Astrocyte (in vitro differentiated cells and primary cell): ENCODE measurements around the gene MAML2. TPM values are rescaled to one million over a fixed set of nuclear protein-coding genes. Genes with fewer than 3 reads are reported as not detected.

Experiments used
- DNase-seq: peaks from one replicate; pipeline ENCODE4 v3.0.0-alpha.2; 2010; ENCODE audit warnings: low read depth
- FAIRE-seq: peaks from 2 replicates; lab custom pipeline; 2011; peaks lifted over from hg19 to GRCh38; lab: Jason Lieb, UNC
- H2AFZ ChIP-seq: 2 replicates; pipeline ENCODE4 v1.6.0; 2012; ENCODE audit warnings: low read depth, low read length, inconsistent platforms
- H3K27ac ChIP-seq: 2 replicates; pipeline ENCODE4 v1.5.1; 2011; ENCODE audit warnings: low read depth, low read length, inconsistent platforms
- H3K27me3 ChIP-seq: 2 replicates; pipeline ENCODE4 v1.6.0; 2011; ENCODE audit warnings: low read length, inconsistent platforms; ENCODE audit not compliant: insufficient read depth
- H3K36me3 ChIP-seq: 2 replicates; pipeline ENCODE4 v1.5.1; 2011; ENCODE audit warnings: low read length, inconsistent platforms; ENCODE audit not compliant: insufficient read depth
- H3K4me1 ChIP-seq: 2 replicates; pipeline ENCODE4 v1.5.1; 2011; ENCODE audit warnings: low read length, inconsistent platforms; ENCODE audit not compliant: insufficient read depth
- H3K4me2 ChIP-seq: 2 replicates; pipeline ENCODE4 v1.6.0; 2012; ENCODE audit warnings: low read length, inconsistent platforms
- H3K4me3 ChIP-seq: 2 replicates; pipeline ENCODE4 v1.5.1; 2011; ENCODE audit warnings: low read depth, mild to moderate bottlenecking, low read length, inconsistent platforms; ENCODE audit not compliant: insufficient read depth
- H3K79me2 ChIP-seq: 2 replicates; pipeline ENCODE4 v1.6.0; 2012; ENCODE audit warnings: mild to moderate bottlenecking, low read length, inconsistent platforms; ENCODE audit not compliant: insufficient read depth
- H3K9ac ChIP-seq: 2 replicates; pipeline ENCODE4 v1.6.0; 2012; ENCODE audit warnings: mild to moderate bottlenecking, low read length, inconsistent platforms
- H3K9me3 ChIP-seq: 2 replicates; pipeline ENCODE4 v1.5.1; 2012; ENCODE audit warnings: low read depth, mild to moderate bottlenecking, low read length, inconsistent platforms; ENCODE audit not compliant: insufficient read depth
- H4K20me1 ChIP-seq: 2 replicates; pipeline ENCODE4 v1.6.0; 2012; ENCODE audit warnings: low read length, inconsistent platforms; ENCODE audit not compliant: insufficient read depth
- H3K27ac Mint-ChIP-seq: one replicate; pipeline ENCODE4 v1.8.0; 2021; ENCODE audit warnings: mild to moderate bottlenecking, mixed read lengths; ENCODE audit not compliant: unreplicated experiment
- H3K27me3 Mint-ChIP-seq: one replicate; pipeline ENCODE4 v1.8.0; 2021; ENCODE audit warnings: low read depth, mixed read lengths; ENCODE audit not compliant: unreplicated experiment
- H3K36me3 Mint-ChIP-seq: one replicate; pipeline ENCODE4 v1.8.0; 2021; ENCODE audit warnings: low read depth, mixed read lengths; ENCODE audit not compliant: unreplicated experiment
- H3K4me1 Mint-ChIP-seq: one replicate; pipeline ENCODE4 v1.8.0; 2021; ENCODE audit warnings: low read depth, mixed read lengths; ENCODE audit not compliant: unreplicated experiment
- H3K4me3 Mint-ChIP-seq: one replicate; pipeline ENCODE4 v1.8.0; 2021; ENCODE audit warnings: mild to moderate bottlenecking, moderate library complexity, mixed read lengths; ENCODE audit not compliant: unreplicated experiment
- H3K9me3 Mint-ChIP-seq: one replicate; pipeline ENCODE4 v1.8.0; 2021; ENCODE audit warnings: mild to moderate bottlenecking, mixed read lengths; ENCODE audit not compliant: unreplicated experiment
- CTCF ChIP-seq: IDR thresholded peaks from 2 replicates; pipeline ENCODE4 v1.5.1; 2011; ENCODE audit warnings: low read depth, mild to moderate bottlenecking, inconsistent platforms, low read length, moderate library complexity; ENCODE audit not compliant: insufficient read depth
- EZH2 ChIP-seq: IDR thresholded peaks from 2 replicates; pipeline ENCODE4 v1.6.1; 2012; ENCODE audit warnings: mild to moderate bottlenecking, low read length, inconsistent platforms; ENCODE audit not compliant: insufficient read depth
- microRNA-seq: library from miRNA; unstranded; fragments of <30 nt; microRNA quantifications from one replicate; pipeline ENCODE4 v1.2.0, GENCODE V29; 2020
- total RNA-seq: library from RNA; stranded (reverse); gene quantifications from 2 replicates; pipeline ENCODE4 v1.2.1, GENCODE V29; 2021

MAML2 gene
- total RNA-seq, 1 donor from 2014 or later, result 27.4 TPM

GRCh38 chr11:95926726-95927125 is 416.3 kb downstream of the MAML2 start:
- peaks cover 33% of the 10 kb centered on the region for H3K79me2 ChIP-seq
- no peaks in the 10 kb centered on the region for H4K20me1 ChIP-seq
- no peak for FAIRE-seq
- no peak overlapping the region for H3K4me3 Mint-ChIP-seq
- no peak overlapping the region for H3K27ac ChIP-seq
- no peaks in the 10 kb centered on the region for H3K9me3 ChIP-seq
- no peak for TF ChIP-seq CTCF
- TF ChIP-seq EZH2, result no peak
- peaks cover under 1% of the 10 kb centered on the region for H3K36me3 Mint-ChIP-seq
- no peak overlapping the region for H2AFZ ChIP-seq
- H3K4me1 Mint-ChIP-seq, result peaks cover 12% of the 10 kb centered on the region
- peaks cover 8% of the 10 kb centered on the region for H3K9me3 Mint-ChIP-seq
- peaks cover 12% of the 10 kb centered on the region for H3K4me1 ChIP-seq
- no peak for DNase-seq
- H3K4me2 ChIP-seq, result no peak overlapping the region
- no peaks in the 10 kb centered on the region for H3K36me3 ChIP-seq
- no peak overlapping the region for H3K27ac Mint-ChIP-seq
- H3K27me3 Mint-ChIP-seq, result no peaks in the 10 kb centered on the region
- H3K4me3 ChIP-seq, result no peak overlapping the region
- no peak overlapping the region for H3K9ac ChIP-seq
- H3K27me3 ChIP-seq, result no peaks in the 10 kb centered on the region

Small RNAs within 50 kb of the gene (microRNA-seq; reads per million reads assigned to microRNA genes)
- 1.6 reads per million for gene MIR1260B

Other genes with a start within 250 kb of the MAML2 start
- gene CCDC82, start 46.7 kb upstream of the MAML2 start, total RNA-seq, result 23.4 and 26.2 TPM in 2 replicates
- gene JRKL, start 46.8 kb upstream of the MAML2 start, total RNA-seq, result 13.4 and 13.9 TPM in 2 replicates